IPS DF 4.7 (cell line): Measurements from ENCODE around the gene SETBP1.
"Not testable (repeated sequence)": the region's sequence is repeated elsewhere in the genome, so short reads cannot be mapped to it uniquely, and the experiment has no call there.

Source experiments
- DNase-seq: peaks from one replicate; pipeline ENCODE4 v3.0.0-alpha.2; 2013; ENCODE audit warnings: low spot score; ENCODE audit errors: extremely low read depth

Gene SETBP1

GRCh38 chr18:44789710-44790109 lies 109.0 kb downstream of the SETBP1 start:
- DNase-seq = no peak

- no peak for DNase-seq
Measured at GRCh38 chr18:44790860-44791259, 110.2 kb downstream of the SETBP1 start.

GRCh38 chr18:44791520-44791919 lies 110.8 kb downstream of the SETBP1 start:
- DNase-seq = no peak

- DNase-seq = no peak
Measured at GRCh38 chr18:44792456-44793061, 111.9 kb downstream of the SETBP1 start.

GRCh38 chr18:44793194-44793593 lies 112.5 kb downstream of the SETBP1 start:
- DNase-seq = no peak

- no peak for DNase-seq
Measured at GRCh38 chr18:44793685-44794084, 113.0 kb downstream of the SETBP1 start.

GRCh38 chr18:44795241-44795640 lies 114.6 kb downstream of the SETBP1 start:
- DNase-seq = no peak

- DNase-seq = no peak
Measured at GRCh38 chr18:44796429-44797428, 116.0 kb downstream of the SETBP1 start.

- DNase-seq = no peak
Measured at GRCh38 chr18:44798433-44799048, 117.9 kb downstream of the SETBP1 start.

GRCh38 chr18:44799382-44799906 lies 118.8 kb downstream of the SETBP1 start:
- no peak for DNase-seq

- DNase-seq = no peak
Measured at GRCh38 chr18:44799907-44800421, 119.3 kb downstream of the SETBP1 start.

GRCh38 chr18:44800766-44801165 lies 120.1 kb downstream of the SETBP1 start:
- DNase-seq = not testable (repeated sequence)

GRCh38 chr18:44801781-44802180 lies 121.1 kb downstream of the SETBP1 start:
- no peak for DNase-seq

- DNase-seq = no peak
Measured at GRCh38 chr18:44802508-44802907, 121.8 kb downstream of the SETBP1 start.

- DNase-seq = no peak
Measured at GRCh38 chr18:44803019-44803650, 122.4 kb downstream of the SETBP1 start.

- DNase-seq = no peak
Measured at GRCh38 chr18:44804033-44804432, 123.3 kb downstream of the SETBP1 start.

- no peak for DNase-seq
Measured at GRCh38 chr18:44805176-44805575, 124.5 kb downstream of the SETBP1 start.

GRCh38 chr18:44805643-44806042 lies 125.0 kb downstream of the SETBP1 start:
- no peak for DNase-seq

- no peak for DNase-seq
Measured at GRCh38 chr18:44807766-44808165, 127.1 kb downstream of the SETBP1 start.

GRCh38 chr18:44811572-44812125 lies 131.0 kb downstream of the SETBP1 start:
- DNase-seq = no peak

- DNase-seq = no peak
Measured at GRCh38 chr18:44812426-44812825, 131.7 kb downstream of the SETBP1 start.
